Left ventricle myocardium inferior (tissue), 1 donor: ENCODE measurements around the gene APBA1. TPM values are rescaled to one million over a fixed set of nuclear protein-coding genes. Genes with fewer than 3 reads are reported as not detected.
"Not testable (repeated sequence)": the region's sequence is repeated elsewhere in the genome, so short reads cannot be mapped to it uniquely, and the experiment has no call there.

Experiments
- DNase-seq: peaks from one replicate; pipeline ENCODE4 v3.0.0-alpha.2; 2020
- H3K27ac ChIP-seq: fragments of 200-600 bp; replicated peaks from 2 replicates; pipeline ENCODE4 v1.8.0; 2021
- H3K27me3 ChIP-seq: fragments of 200-600 bp; 2 replicates; pipeline ENCODE4 v1.8.0; 2021; ENCODE audit warnings: low read depth
- H3K36me3 ChIP-seq: fragments of 200-600 bp; 2 replicates; pipeline ENCODE4 v1.8.0; 2021
- H3K4me1 ChIP-seq: fragments of 200-600 bp; 2 replicates; pipeline ENCODE4 v1.8.0; 2021
- H3K4me3 ChIP-seq: fragments of 200-600 bp; 2 replicates; pipeline ENCODE4 v1.8.0; 2021; ENCODE audit warnings: mild to moderate bottlenecking, moderate library complexity
- H3K9me3 ChIP-seq: fragments of 200-600 bp; replicated peaks from 2 replicates; pipeline ENCODE4 v1.8.0; 2021
- CTCF ChIP-seq: fragments of 200-600 bp; IDR thresholded peaks from 2 replicates; pipeline ENCODE4 v1.8.0; 2021; ENCODE audit warnings: antibody characterized with exemption, mild to moderate bottlenecking, borderline replicate concordance
- intact Hi-C: fragments of 100-400 bp; cut with micrococcal nuclease; formaldehyde crosslinking; loops from one replicate; pipeline ENCODE4 v1.11.0; 2022
- total RNA-seq: library from RNA; stranded (reverse); fragmentation: NEBNext Ultra II Directional; extraction: Animal tissue kit (Norgen Biotek cat#: 25700); gene quantifications from one replicate; pipeline ENCODE4 v1.2.1, GENCODE V29; 2021
- donor health status: DM: no; HTN: yes; CAD: no; lungs with severe emphysema.

APBA1 gene
- total RNA-seq, 1 donor from 2014 or later: 3.0 TPM

- no peak for TF ChIP-seq CTCF
- H3K9me3 ChIP-seq: no peaks in the 10 kb centered on the region
- intact Hi-C loops: loop anchor here (10.0 kb wide), 1 partner anchor 464 kb away; no protein-coding TSS in a partner anchor
- no peak overlapping the region for H3K27ac ChIP-seq
- H3K27me3 ChIP-seq: peaks cover 9% of the 10 kb centered on the region
- H3K36me3 ChIP-seq: no peaks in the 10 kb centered on the region
- no peak overlapping the region for H3K4me3 ChIP-seq
- no peak for DNase-seq
- no peaks in the 10 kb centered on the region for H3K4me1 ChIP-seq
Measured at GRCh38 chr9:69420611-69421270, 251.4 kb downstream of the APBA1 start.

- no peaks in the 10 kb centered on the region for H3K36me3 ChIP-seq
- TF ChIP-seq CTCF: peak; percentile 75
- no peaks in the 10 kb centered on the region for H3K9me3 ChIP-seq
- peak overlapping the region; percentile 50 for H3K4me3 ChIP-seq
- H3K27ac ChIP-seq: no peak overlapping the region
- no peaks in the 10 kb centered on the region for H3K27me3 ChIP-seq
- DNase-seq: peak; percentile 69
- H3K4me1 ChIP-seq: peaks cover 8% of the 10 kb centered on the region
- intact Hi-C loops: no loop called here
Measured at GRCh38 chr9:69412741-69413150, 259.4 kb downstream of the APBA1 start.

- no peak for DNase-seq
- intact Hi-C loops: no loop called here
- peak overlapping the region; percentile 50 for H3K4me3 ChIP-seq
- H3K27ac ChIP-seq: no peak overlapping the region
- peaks cover 8% of the 10 kb centered on the region for H3K4me1 ChIP-seq
- no peaks in the 10 kb centered on the region for H3K9me3 ChIP-seq
- no peak for TF ChIP-seq CTCF
- no peaks in the 10 kb centered on the region for H3K27me3 ChIP-seq
- H3K36me3 ChIP-seq: no peaks in the 10 kb centered on the region
Measured at GRCh38 chr9:69411931-69412740, 260.0 kb downstream of the APBA1 start.

GRCh38 chr9:69411246-69411645 lies 260.9 kb downstream of the APBA1 start:
- Histone ChIP-seq H3K27ac (no peak overlapping the region), H3K36me3 (no peaks in the 10 kb centered on the region), H3K27me3 (no peaks in the 10 kb centered on the region), H3K9me3 (no peaks in the 10 kb centered on the region), H3K4me1 (peaks cover 8% of the 10 kb centered on the region), H3K4me3 (no peak overlapping the region)
- intact Hi-C loops: no loop called here
- TF ChIP-seq CTCF: no peak
- no peak for DNase-seq

GRCh38 chr9:69409936-69410335 lies 262.2 kb downstream of the APBA1 start:
- H3K4me3 ChIP-seq, H3K27me3 ChIP-seq, intact Hi-C loops, H3K36me3 ChIP-seq, H3K27ac ChIP-seq, DNase-seq, H3K4me1 ChIP-seq, H3K9me3 ChIP-seq: not testable (repeated sequence)

GRCh38 chr9:69400470-69400869 lies 271.7 kb downstream of the APBA1 start:
- Histone ChIP-seq H3K27ac (no peak overlapping the region), H3K36me3 (no peaks in the 10 kb centered on the region), H3K4me1 (peaks cover 17% of the 10 kb centered on the region), H3K4me3 (no peak overlapping the region), H3K9me3 (no peaks in the 10 kb centered on the region), H3K27me3 (no peaks in the 10 kb centered on the region)
- no peak for DNase-seq
- intact Hi-C loops: no loop called here
- TF ChIP-seq CTCF: no peak
